H1 (cell line): ENCODE measurements around the gene ZDHHC11B. TPM values are rescaled to one million over a fixed set of nuclear protein-coding genes. Genes with fewer than 3 reads are reported as not detected.

Source experiments
- BACH1 ChIP-seq: IDR thresholded peaks from 2 replicates; pipeline ENCODE4 v1.6.1; 2012; ENCODE audit warnings: low read length, improper control_type of control experiment
- EP300 ChIP-seq, 2 experiments: IDR thresholded peaks; 1 replicate in 1 of 2; 2 replicates in 1 of 2; pipeline ENCODE4 v1.6.1; 2011 to 2012; ENCODE audit warnings: low read depth in 2 of 2, low read length in 2 of 2, mild to moderate bottlenecking in 2 of 2, borderline replicate concordance in 1 of 2, inconsistent platforms in 1 of 2, moderate library complexity in 1 of 2
- GTF2F1 ChIP-seq: IDR thresholded peaks from 2 replicates; pipeline ENCODE4 v1.6.1; 2012; ENCODE audit warnings: low read depth, low read length, improper control_type of control experiment, borderline replicate concordance
- HDAC2 ChIP-seq, 2 experiments: fragments of 300-600 bp in 1 of 2; sonication (generic) in 1 of 2; IDR thresholded peaks; 2 replicates each; pipeline ENCODE4 v1.6.1; 2011 to 2012; ENCODE audit warnings: low read depth in 2 of 2, low read length in 2 of 2, mild to moderate bottlenecking in 2 of 2, moderate library complexity in 2 of 2, borderline replicate concordance in 1 of 2, inconsistent platforms in 1 of 2
- POLR2A ChIP-seq, 2 experiments: IDR thresholded peaks; 1 replicate in 1 of 2; 2 replicates in 1 of 2; pipeline ENCODE4 v1.6.1; 2011; ENCODE audit warnings: low read depth in 2 of 2, low read length in 2 of 2, mild to moderate bottlenecking in 2 of 2; ENCODE audit errors: control extremely low read depth in 1 of 2
- SIRT6 ChIP-seq: IDR thresholded peaks from one replicate; pipeline ENCODE4 v1.7.1; 2012; ENCODE audit warnings: low read length, inconsistent platforms
- polyA plus RNA-seq, 7 experiments: library from polyadenylated mRNA; depleted of rRNA in 3 of 7; stranded (reverse) in 5 of 7; unstranded in 2 of 7; fragments of >200 nt in 5 of 7; fragments of 200-250 nt in 2 of 7; gene quantifications; 1 replicate in 5 of 7; 2 replicates in 1 of 7; 4 replicates in 1 of 7; pipeline versions ENCODE4 v1.2.1 to v1.2.3, GENCODE V29; 2011 to 2013; ENCODE audit warnings: missing spikeins in 2 of 7, mixed read lengths in 2 of 7
- total RNA-seq: library from RNA; stranded (reverse); fragmentation: NEBNext Ultra II Directional; extraction: Animal tissue kit (Norgen Biotek cat#: 25700); gene quantifications from 2 replicates; pipeline ENCODE4 v1.2.1, GENCODE V29; 2021
- TF ChIP-seq, protein P1 (sequence below): IDR thresholded peaks from 2 replicates; pipeline ENCODE4 v1.6.1; 2012; ENCODE audit warnings: inconsistent platforms

Gene ZDHHC11B
- total and polyA plus RNA-seq, 2 of the 8 experiments (the other 6 are each of a cell fraction or from before 2014, with no cell fraction given), result 0.29 to 2.5 TPM

DNA sequence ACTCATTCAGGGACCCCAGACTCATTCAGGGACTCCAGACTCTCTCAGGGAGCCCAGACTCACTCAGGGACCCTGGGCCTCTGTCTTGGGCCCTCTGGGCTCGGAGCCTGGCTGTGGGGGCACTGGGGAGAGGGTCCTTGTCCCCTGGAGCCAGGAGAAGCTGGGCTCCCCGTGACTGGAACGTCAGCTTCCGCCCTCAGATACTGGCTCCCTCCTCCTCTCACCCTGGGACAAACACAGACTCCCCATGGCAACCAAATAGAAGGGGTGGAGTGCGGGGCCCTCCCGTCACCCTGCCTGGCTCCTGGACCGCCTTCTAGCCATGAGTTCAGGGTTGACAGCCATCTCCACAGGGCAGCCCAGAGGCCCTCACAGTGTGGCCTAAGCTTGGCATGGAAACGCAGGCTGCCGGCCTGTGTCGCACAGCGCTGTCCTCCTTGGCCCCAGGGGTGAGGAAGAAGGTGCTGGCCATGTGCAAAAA, 27.6 kb downstream of the ZDHHC11B start (continued):
- TF ChIP-seq EP300 (IDR thresholded peaks at IDR 0.05; ENCODE audit: borderline replicate concordance in 1 of 2, low read depth in 2 of 2, low read length in 2 of 2) (no peak), BACH1 (no peak), SIRT6 (no peak), POLR2A (IDR thresholded peaks at IDR 0.05; ENCODE audit: control extremely low read depth in 1 of 2, low read depth in 2 of 2, low read length in 2 of 2) (no peak), GTF2F1 (no peak), HDAC2 (IDR thresholded peaks at IDR 0.05; ENCODE audit: borderline replicate concordance in 1 of 2, low read depth in 2 of 2, low read length in 2 of 2) (no peak)
- TF ChIP-seq, protein P1, sequence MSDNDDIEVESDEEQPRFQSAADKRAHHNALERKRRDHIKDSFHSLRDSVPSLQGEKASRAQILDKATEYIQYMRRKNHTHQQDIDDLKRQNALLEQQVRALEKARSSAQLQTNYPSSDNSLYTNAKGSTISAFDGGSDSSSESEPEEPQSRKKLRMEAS, result no peak
